NCI-H2196 treated with DMSO at 0.1 percent for 48 hours (cell line): ENCODE results near the gene KCNJ12.
"Not testable (repeated sequence)": the region's sequence is repeated elsewhere in the genome, so short reads cannot be mapped to it uniquely, and the experiment has no call there.

Source experiments
- DNase-seq: peaks from one replicate; lab custom pipeline; 2025; ENCODE audit not compliant: unreplicated experiment; lab: John Stamatoyannopoulos, UW

KCNJ12 gene

DNA sequence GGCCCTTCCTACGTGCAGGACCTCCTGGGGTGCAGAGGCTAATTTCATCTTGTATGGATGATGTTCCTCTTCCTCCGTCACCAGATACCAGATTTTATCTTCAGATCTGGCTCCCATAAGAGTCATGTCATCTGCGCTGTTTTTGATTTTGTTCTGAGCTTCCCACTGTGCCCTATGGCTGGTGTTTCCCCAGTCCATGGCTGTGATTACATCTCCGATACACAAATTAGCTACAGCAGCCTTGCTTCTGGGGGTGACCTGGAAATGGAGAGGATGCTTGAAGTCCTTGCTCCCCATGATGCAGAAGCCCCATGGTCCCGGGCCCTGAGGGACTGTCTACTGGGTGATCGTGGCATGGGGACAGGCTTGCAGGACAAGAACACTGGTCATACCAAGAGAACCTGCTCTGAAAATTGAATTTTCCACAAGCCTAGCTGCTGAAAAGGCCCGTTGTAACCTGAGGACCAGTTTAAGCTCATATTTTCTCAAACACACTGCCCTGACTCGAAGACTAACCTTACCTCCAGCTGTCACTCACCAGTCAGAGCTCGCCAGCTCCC lies 69.0 kb downstream of the KCNJ12 start:
- no peak for DNase-seq

GRCh38 chr17:21447552-21447951 lies 71.4 kb downstream of the KCNJ12 start:
- not testable (repeated sequence) for DNase-seq

DNA sequence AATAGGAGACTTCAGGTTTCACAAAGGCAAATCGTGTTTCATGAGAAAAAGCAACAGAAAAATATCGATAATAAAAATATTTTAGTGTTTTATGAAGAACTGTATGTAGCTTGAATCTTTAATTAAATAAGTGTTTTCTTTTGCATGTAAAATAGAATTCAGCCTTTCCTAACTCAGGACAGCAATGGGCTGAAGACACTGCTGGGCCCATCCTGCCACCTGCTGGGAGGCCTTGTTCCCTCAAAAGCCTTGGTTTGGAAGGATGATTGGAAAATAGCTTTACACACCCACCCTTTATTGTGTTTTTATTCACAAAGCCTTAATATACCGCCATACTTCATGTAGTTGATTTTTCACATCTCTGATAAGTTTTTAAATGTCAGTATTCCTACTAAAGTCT lies 73.7 kb downstream of the KCNJ12 start:
- DNase-seq, result not testable (repeated sequence)

GRCh38 chr17:21451975-21452374 lies 75.8 kb downstream of the KCNJ12 start:
- DNase-seq, result no peak

- no peak for DNase-seq
These were observed 76.4 kb downstream of the KCNJ12 start for GRCh38 chr17:21452377-21453143.

- no peak for DNase-seq
These were observed 77.2 kb downstream of the KCNJ12 start for GRCh38 chr17:21453144-21453898.

DNA sequence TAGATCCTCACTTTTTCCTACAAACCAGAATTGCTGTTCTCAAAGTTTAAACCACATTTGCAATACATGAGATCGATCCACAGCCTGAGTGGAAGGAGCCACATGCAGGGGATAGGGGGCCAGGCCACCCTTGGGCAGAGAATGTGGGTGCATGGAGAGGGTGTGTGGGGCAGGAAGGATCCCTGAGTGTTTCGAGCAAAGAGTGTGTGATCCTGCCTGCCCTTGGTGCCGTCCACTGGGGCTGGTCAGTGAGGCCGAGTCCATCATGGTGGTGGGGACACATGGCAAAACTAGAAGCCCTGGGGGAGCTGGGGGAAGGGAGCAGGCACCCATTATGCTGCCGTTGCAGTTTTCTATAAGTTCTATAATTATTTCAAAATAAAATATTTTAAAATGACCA lies 77.8 kb downstream of the KCNJ12 start:
- not testable (repeated sequence) for DNase-seq

DNA sequence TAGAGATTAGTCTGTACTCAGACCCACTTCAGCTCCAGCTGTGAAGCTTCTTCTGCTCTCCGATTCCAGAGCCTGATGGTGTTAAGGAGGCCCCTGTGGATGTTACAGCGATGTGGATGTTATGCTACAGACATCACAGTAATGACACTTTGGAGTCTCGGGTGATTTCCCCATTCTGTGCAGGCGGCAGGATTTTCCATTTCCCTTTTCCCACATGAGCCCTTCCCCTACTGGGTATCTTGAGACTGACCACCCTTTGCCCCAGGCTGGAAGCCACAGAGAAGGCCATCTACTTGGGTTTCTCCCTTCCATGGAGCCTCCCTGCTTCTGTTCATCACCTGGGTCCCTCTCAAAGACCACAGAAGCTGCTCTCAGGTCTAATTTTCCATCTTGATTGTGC lies 78.3 kb downstream of the KCNJ12 start:
- DNase-seq, result no peak

DNA sequence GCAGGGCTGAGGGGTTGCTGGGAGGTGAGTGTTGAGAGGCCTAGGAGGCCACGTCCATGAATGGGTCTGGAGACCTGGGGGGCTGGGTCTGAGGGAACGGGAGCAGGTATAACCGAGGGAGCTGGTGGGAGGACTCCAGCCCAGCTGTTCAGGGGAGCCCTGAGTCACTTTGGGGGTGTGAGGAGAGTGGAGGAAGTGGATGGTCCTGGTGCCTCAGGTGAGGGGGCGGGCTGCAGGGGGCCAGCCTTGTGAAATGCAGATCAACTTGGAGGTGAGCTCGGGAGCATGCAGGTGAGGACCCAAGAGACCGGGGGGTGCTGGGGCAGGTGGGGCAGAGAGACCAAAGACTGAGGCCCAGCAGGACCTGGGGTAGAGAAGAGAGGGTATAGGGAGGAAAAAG lies 79.6 kb downstream of the KCNJ12 start:
- no peak for DNase-seq

DNA sequence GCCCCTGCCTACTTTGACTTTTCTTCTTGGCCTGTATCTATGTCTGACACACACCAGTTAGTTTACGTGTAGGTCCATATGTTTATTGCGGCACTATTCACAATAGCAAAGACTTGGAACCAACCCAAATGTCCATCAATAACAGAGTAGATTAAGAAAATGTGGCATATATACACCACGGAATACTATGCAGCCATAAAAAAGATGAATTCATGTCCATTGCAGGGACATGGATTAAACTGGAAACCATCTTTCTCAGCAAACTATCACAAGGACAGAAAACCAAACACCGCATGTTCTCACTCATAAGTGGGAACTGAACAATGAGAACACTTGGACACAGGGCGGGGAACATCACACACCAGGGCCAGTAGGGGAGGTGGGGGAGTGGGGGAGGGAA lies 80.3 kb downstream of the KCNJ12 start:
- DNase-seq, result not testable (repeated sequence)

GRCh38 chr17:21457051-21458026 lies 81.2 kb downstream of the KCNJ12 start:
- DNase-seq, result peak; percentile 58

DNA sequence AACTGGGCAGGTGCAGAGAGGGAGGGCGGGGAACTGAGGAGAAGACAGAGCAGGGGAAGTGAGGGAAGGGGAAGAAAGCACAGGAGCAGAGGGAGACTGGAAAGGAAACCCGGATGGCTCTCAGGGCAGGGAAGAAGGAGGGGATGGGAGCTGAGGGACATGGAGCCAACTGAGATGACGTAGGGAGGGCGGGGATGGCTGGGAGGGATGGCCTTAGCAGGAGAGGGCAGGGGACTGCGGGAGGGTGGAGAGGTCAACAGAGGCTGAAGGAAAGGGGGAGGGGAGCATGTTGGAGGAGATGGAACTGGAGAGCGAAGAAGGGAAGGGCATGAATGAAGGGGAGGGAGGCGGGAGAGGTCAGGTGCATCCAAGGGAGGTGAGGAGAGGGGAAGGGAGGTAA lies 81.9 kb downstream of the KCNJ12 start:
- DNase-seq, result no peak

- no peak for DNase-seq
These were observed 83.4 kb downstream of the KCNJ12 start for GRCh38 chr17:21459536-21459935.

GRCh38 chr17:21460358-21460757 lies 84.2 kb downstream of the KCNJ12 start:
- no peak for DNase-seq

GRCh38 chr17:21462237-21462636 lies 86.1 kb downstream of the KCNJ12 start:
- DNase-seq, result no peak

DNA sequence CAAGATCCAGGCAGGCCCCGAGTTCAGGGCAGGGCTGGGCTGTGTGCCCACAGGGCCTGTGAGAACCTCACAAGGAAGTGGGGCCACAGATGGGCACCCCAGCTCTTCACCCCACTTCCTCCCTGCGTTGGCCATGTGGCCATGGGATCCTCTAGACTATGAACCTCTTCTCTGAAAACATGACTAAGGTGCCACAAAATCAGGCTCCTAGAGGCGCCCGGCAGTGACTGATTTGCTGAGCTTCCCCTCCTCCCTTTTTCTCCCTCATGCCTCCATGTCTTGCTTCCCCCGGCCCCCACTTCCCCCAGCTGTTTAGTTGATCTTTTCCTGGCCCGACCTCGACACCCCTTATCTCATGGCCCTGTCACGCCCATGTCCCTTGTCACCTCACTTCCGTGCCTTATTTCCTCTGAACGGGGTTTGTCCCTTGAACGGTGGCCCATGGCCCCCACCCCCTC lies 87.1 kb downstream of the KCNJ12 start:
- no peak for DNase-seq

GRCh38 chr17:21463779-21464407 lies 87.7 kb downstream of the KCNJ12 start:
- no peak for DNase-seq

- DNase-seq, result no peak
These were observed 88.5 kb downstream of the KCNJ12 start for GRCh38 chr17:21464611-21465021.

DNA sequence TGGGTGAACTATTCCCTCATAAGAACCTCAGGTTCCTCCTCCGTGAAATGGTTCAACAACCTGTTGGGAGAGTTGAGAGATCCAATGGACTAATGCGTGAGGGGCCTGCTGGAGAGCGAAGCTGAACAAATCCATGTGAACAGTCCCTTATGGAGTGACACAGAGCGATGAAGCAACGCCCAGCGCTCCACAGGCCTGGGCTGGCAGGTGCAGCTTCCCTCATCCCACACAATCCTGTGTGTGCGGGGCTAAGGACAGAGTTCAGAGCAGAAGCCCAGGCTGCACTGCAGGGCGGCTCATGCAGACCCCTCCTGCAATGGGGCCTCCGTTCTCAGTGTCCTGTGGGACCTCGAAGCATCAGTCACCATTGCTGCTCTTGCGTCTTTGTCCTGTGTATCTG lies 90.4 kb downstream of the KCNJ12 start:
- DNase-seq, result no peak

- DNase-seq, result no peak
These were observed 91.0 kb downstream of the KCNJ12 start for GRCh38 chr17:21467196-21467595.
